ENCODE results near the gene CLCNKA.

The CLCNKA gene

GRCh38 chr1:16011936-16012589 is 9.8 kb upstream of the CLCNKA start:
- Histone ChIP-seq H4K20me1 (ENCODE audit: insufficient read depth, low read length) (no peaks in the 10 kb centered on the region), H3K27me3 (replicated peaks; ENCODE audit: insufficient read depth, low read length) (peaks cover 23% of the 10 kb centered on the region), H2AFZ (ENCODE audit: low read length) (0 out of 2 replicates have a peak overlapping the region, but pooled peaks have one; percentile 65), H3K9ac (ENCODE audit: low read length) (no peak overlapping the region), H3K27ac (ENCODE audit: low read length) (no peak overlapping the region), H3K4me3 (ENCODE audit: low read length) (no peak overlapping the region), H3K4me2 (ENCODE audit: low read depth, low read length) (peak overlapping the region; percentile 67; the same call in 1 of the 2 replicates), H3K9me2 (replicated peaks; ENCODE audit: insufficient read depth, low read length) (no peaks in the 10 kb centered on the region), H3F3A (ENCODE audit: insufficient read depth, low read length) (no peaks in the 10 kb centered on the region), H3K36me3 (replicated peaks; ENCODE audit: insufficient read depth, low read length) (no peaks in the 10 kb centered on the region), H3K79me2 (ENCODE audit: low read length) (no peaks in the 10 kb centered on the region), H3K9me3 (replicated peaks; ENCODE audit: insufficient read depth, low read length) (no peaks in the 10 kb centered on the region), H3K4me1 (ENCODE audit: low read length) (peaks cover 5% of the 10 kb centered on the region; the same call in 1 of the 2 replicates)
- TF ChIP-seq CTCF (IDR thresholded peaks at IDR 0.05; ENCODE audit: low read length) (no peak), EZH2phosphoT487 (IDR thresholded peaks at IDR 0.05; ENCODE audit: low read length) (no peak), EZH2 (optimal IDR thresholded peaks at IDR 0.05; ENCODE audit: low read depth, low read length) (no peak)
- DNase-seq = no peak

- peak overlapping the region; percentile 65 for H2AFZ ChIP-seq (ENCODE audit: low read length)
- peaks cover 5% of the 10 kb centered on the region; the same call in 1 of the 2 replicates for H3K4me1 ChIP-seq (ENCODE audit: low read length)
- no peaks in the 10 kb centered on the region for H3K9me3 ChIP-seq (replicated peaks; ENCODE audit: insufficient read depth, low read length)
- no peaks in the 10 kb centered on the region for H3F3A ChIP-seq (ENCODE audit: insufficient read depth, low read length)
- TF ChIP-seq EZH2phosphoT487 (IDR thresholded peaks at IDR 0.05; ENCODE audit: low read length) = no peak
- no peak for TF ChIP-seq CTCF (IDR thresholded peaks at IDR 0.05; ENCODE audit: low read length)
- TF ChIP-seq EZH2 (optimal IDR thresholded peaks at IDR 0.05; ENCODE audit: low read depth, low read length) = no peak
- H3K9ac ChIP-seq (ENCODE audit: low read length) = no peak overlapping the region
- H3K9me2 ChIP-seq (replicated peaks; ENCODE audit: insufficient read depth, low read length) = no peaks in the 10 kb centered on the region
- H3K36me3 ChIP-seq (replicated peaks; ENCODE audit: insufficient read depth, low read length) = no peaks in the 10 kb centered on the region
- peaks cover 29% of the 10 kb centered on the region for H3K27me3 ChIP-seq (replicated peaks; ENCODE audit: insufficient read depth, low read length)
- no peak overlapping the region for H3K27ac ChIP-seq (ENCODE audit: low read length)
- DNase-seq = peak; percentile 36
- no peaks in the 10 kb centered on the region for H4K20me1 ChIP-seq (ENCODE audit: insufficient read depth, low read length)
- H3K4me3 ChIP-seq (ENCODE audit: low read length) = peak overlapping the region; percentile 45
- H3K79me2 ChIP-seq (ENCODE audit: low read length) = no peaks in the 10 kb centered on the region
- peak overlapping the region; percentile 67 for H3K4me2 ChIP-seq (ENCODE audit: low read depth, low read length)
These were observed 9.1 kb upstream of the CLCNKA start for GRCh38 chr1:16012590-16013219.

GRCh38 chr1:16013220-16013907 is 8.5 kb upstream of the CLCNKA start:
- no peak overlapping the region for H3K27ac ChIP-seq (ENCODE audit: low read length)
- H3F3A ChIP-seq (ENCODE audit: insufficient read depth, low read length) = no peaks in the 10 kb centered on the region
- no peaks in the 10 kb centered on the region for H3K36me3 ChIP-seq (replicated peaks; ENCODE audit: insufficient read depth, low read length)
- H3K9me2 ChIP-seq (replicated peaks; ENCODE audit: insufficient read depth, low read length) = no peaks in the 10 kb centered on the region
- peaks cover 35% of the 10 kb centered on the region for H3K27me3 ChIP-seq (replicated peaks; ENCODE audit: insufficient read depth, low read length)
- peak overlapping the region; percentile 67; the same call in 1 of the 2 replicates for H3K4me2 ChIP-seq (ENCODE audit: low read depth, low read length)
- H3K9ac ChIP-seq (ENCODE audit: low read length) = no peak overlapping the region
- TF ChIP-seq EZH2 (optimal IDR thresholded peaks at IDR 0.05; ENCODE audit: low read depth, low read length) = no peak
- TF ChIP-seq EZH2phosphoT487 (IDR thresholded peaks at IDR 0.05; ENCODE audit: low read length) = no peak
- TF ChIP-seq CTCF (IDR thresholded peaks at IDR 0.05; ENCODE audit: low read length) = no peak
- H3K4me1 ChIP-seq (ENCODE audit: low read length) = peaks cover 5% of the 10 kb centered on the region; the same call in 1 of the 2 replicates
- H3K4me3 ChIP-seq (ENCODE audit: low read length) = peak overlapping the region; percentile 45
- H2AFZ ChIP-seq (ENCODE audit: low read length) = peak overlapping the region; percentile 65; the same call in 1 of the 2 replicates
- no peaks in the 10 kb centered on the region for H3K79me2 ChIP-seq (ENCODE audit: low read length)
- no peak for DNase-seq
- H3K9me3 ChIP-seq (replicated peaks; ENCODE audit: insufficient read depth, low read length) = no peaks in the 10 kb centered on the region
- no peaks in the 10 kb centered on the region for H4K20me1 ChIP-seq (ENCODE audit: insufficient read depth, low read length)
